Measurements from ENCODE around the gene RALGPS2. TPM values are rescaled to one million over a fixed set of nuclear protein-coding genes. Genes with fewer than 3 reads are reported as not detected.

RALGPS2 gene
- total and polyA plus RNA-seq, 9 of the 15 experiments (the other 6 are each of a cell fraction or from before 2014, with no cell fraction given): 0.28 to 6.5 (median 2.6) TPM

- in situ Hi-C loops (cut with MboI): no loop called here
- Histone ChIP-seq H3K9me1 (ENCODE audit: control insufficient read depth, insufficient read depth, low read length) (no peaks in the 10 kb centered on the region), H3K27ac (ENCODE audit: extremely low read depth, low read depth, low read length) (no peak overlapping the region), H3K27me3 (ENCODE audit: control insufficient read depth in 2 of 2, insufficient read depth in 2 of 2, low read length in 2 of 2) (no peaks in the 10 kb centered on the region), H3K79me2 (ENCODE audit: control insufficient read depth, insufficient read depth, low read length) (no peaks in the 10 kb centered on the region), H3K36me3 (ENCODE audit: control insufficient read depth, insufficient read depth, low read length) (no peaks in the 10 kb centered on the region), H3K9me3 (replicated peaks; ENCODE audit: control insufficient read depth, insufficient read depth, low read depth, low read length) (no peaks in the 10 kb centered on the region), H3K4me1 (replicated peaks in 1 of 2; ENCODE audit: control insufficient read depth in 2 of 2, insufficient read depth in 2 of 2, low read length in 2 of 2) (no peaks in the 10 kb centered on the region), H4K20me1 (replicated peaks; ENCODE audit: control insufficient read depth, insufficient read depth, low read length) (no peaks in the 10 kb centered on the region), H3K9ac (ENCODE audit: insufficient read depth in 1 of 2, low read depth in 2 of 2, low read length in 2 of 2) (no peak overlapping the region), H3K4me2 (ENCODE audit: insufficient read depth, low read length) (no peak overlapping the region), H3K4me3 (no peak overlapping the region), H2AFZ (ENCODE audit: low read depth, low read length) (no peak overlapping the region)
- POLR2A ChIA-PET: no interaction called here
- 7% methylated on average over 1 of the region's 1 CpG for WGBS (ENCODE audit: insufficient coverage, low coverage, missing lambda C conversion rate)
- intact Hi-C loops (cut with micrococcal nuclease): no loop called here
- peak; percentile 27; the same call in 1 of the 2 replicates for TF ChIP-seq FOSL1 (tag; conservative IDR thresholded peaks at IDR 0.05)
- no peak for TF ChIP-seq HINFP (tag; conservative IDR thresholded peaks at IDR 0.05; ENCODE audit: low read depth)
- no peak for TF ChIP-seq THAP7 (CRISPR knock-in tag; IDR thresholded peaks at IDR 0.05)
- TF ChIP-seq NR0B1 (IDR thresholded peaks at IDR 0.05; ENCODE audit: partially characterized antibody): no peak
- CTCF ChIA-PET (ENCODE audit: low intra/inter-chr PET ratio): no interaction called here
- DNase-seq (ENCODE audit: extremely low read depth in 1 of 4, low spot score in 3 of 4) (no peak), FAIRE-seq (no peak), ATAC-seq (no peak)
- no TSS peak for BruUV-seq (replicated peaks)
Measured at GRCh38 chr1:178898401-178898800, 173.4 kb downstream of the RALGPS2 start.
